Measurements from ENCODE around the gene KANK2. TPM values are rescaled to one million over a fixed set of nuclear protein-coding genes. Genes with fewer than 3 reads are reported as not detected.
A peak's percentile ranks its signal among the peaks of the same experiment; 100 is the strongest.

The KANK2 gene
- polyA plus RNA-seq, 1 of the 3 experiments (the other 2 are of a cell fraction) = 92.4 TPM

DNA sequence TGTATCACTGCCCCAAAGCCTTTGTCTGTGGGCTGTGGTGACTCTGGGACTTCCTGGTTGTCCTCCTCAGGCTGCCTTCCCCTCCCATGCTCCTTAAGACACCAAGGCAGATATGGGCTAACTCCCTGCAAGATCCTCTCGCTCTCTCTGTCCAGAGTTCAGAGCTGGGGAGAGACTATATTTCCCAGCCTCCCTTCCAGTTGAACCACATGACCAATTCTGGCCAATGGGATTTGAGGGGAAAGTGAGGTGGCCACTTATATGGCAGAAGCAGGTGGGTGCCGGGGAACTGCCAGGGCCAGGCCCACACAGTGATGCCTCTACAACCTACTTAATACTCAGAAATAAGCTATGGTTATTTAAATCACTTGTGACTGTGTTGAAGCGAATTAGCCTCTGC is 25.9 kb upstream of the KANK2 start:
- H3K27ac ChIP-seq (ENCODE audit: low read depth in 2 of 2, low read length in 1 of 2) = no peak overlapping the region
- ChIA-PET POLR2A (interaction anchor here (0.6 kb wide), 1 partner anchor 20 kb away, joined by 3 read pairs; no protein-coding TSS in a partner anchor), CTCF (interaction anchor here (0.7 to 1.2 kb wide), 3 partner anchors 19 to 97 kb away, joined by 3 to 4 read pairs (median 3); no protein-coding TSS in a partner anchor)
- H4K20me1 ChIP-seq (ENCODE audit: insufficient read depth) = no peaks in the 10 kb centered on the region
- H3K4me3 ChIP-seq (ENCODE audit: low read depth in 2 of 2, low read length in 1 of 2) = no peak overlapping the region
- H3K9ac ChIP-seq = no peak overlapping the region
- no peak overlapping the region for H2AFZ ChIP-seq (ENCODE audit: low read depth)
- H3F3A ChIP-seq (replicated peaks; ENCODE audit: insufficient read depth) = peaks cover 3% of the 10 kb centered on the region
- WGBS (ENCODE audit: low lambda C conversion rate) = 96% methylated on average over 3 of the region's 3 CpGs
- H3K4me1 ChIP-seq (ENCODE audit: control insufficient read depth in 1 of 2, insufficient read depth in 2 of 2, low read depth in 1 of 2, low read length in 1 of 2) = no peaks in the 10 kb centered on the region
- H3K4me2 ChIP-seq = no peak overlapping the region
- no peaks in the 10 kb centered on the region for H3K79me2 ChIP-seq (ENCODE audit: insufficient read depth)
- no peaks in the 10 kb centered on the region; the same call in 1 of the 2 replicates for H3K9me3 ChIP-seq
- peaks cover 5 to 25% of the 10 kb centered on the region in 2 experiments for H3K36me3 ChIP-seq (replicated peaks in 1 of 2; ENCODE audit: control insufficient read depth in 1 of 2, insufficient read depth in 2 of 2, low read length in 1 of 2)
- H3K27me3 ChIP-seq (ENCODE audit: insufficient read depth) = no peaks in the 10 kb centered on the region
- TF ChIP-seq TEAD4 (IDR thresholded peaks at IDR 0.05; ENCODE audit: borderline replicate concordance, insufficient read depth) (no peak), FOSL2 (IDR thresholded peaks at IDR 0.05; ENCODE audit: borderline replicate concordance, low read depth) (no peak), RCOR1 (IDR thresholded peaks at IDR 0.05; ENCODE audit: low read length) (no peak)
- TF ChIP-seq, protein P1, sequence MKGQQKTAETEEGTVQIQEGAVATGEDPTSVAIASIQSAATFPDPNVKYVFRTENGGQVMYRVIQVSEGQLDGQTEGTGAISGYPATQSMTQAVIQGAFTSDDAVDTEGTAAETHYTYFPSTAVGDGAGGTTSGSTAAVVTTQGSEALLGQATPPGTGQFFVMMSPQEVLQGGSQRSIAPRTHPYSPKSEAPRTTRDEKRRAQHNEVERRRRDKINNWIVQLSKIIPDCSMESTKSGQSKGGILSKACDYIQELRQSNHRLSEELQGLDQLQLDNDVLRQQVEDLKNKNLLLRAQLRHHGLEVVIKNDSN (IDR thresholded peaks at IDR 0.05; ENCODE audit: borderline replicate concordance, low read depth) = peak; percentile 28; the same call in 1 of the 2 replicates
- H3K9me2 ChIP-seq = no peaks in the 10 kb centered on the region
- DNase-seq = no peak

DNA sequence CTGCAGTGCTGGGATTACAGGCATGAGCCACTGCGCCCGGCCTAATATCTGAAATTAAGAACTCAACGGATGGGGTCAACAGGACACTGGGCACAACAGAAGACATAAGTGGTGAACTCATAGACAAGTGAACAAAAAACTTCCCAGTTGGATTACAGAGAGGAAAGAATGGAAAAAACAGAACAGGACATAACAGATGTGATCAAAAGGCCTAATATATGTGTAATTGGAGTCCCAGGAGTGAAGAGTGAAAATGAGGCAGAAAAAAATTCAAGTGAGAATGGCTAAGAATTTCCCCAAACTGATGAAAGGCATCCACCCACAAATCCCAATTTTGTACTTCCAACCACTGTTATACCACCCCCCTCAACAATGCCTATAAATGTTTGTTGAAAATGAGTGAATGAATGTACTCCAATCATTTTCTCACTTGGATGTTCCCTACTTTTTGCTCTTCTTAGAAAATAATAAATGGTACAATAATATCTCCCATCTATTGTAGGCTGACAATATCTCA is 23.8 kb upstream of the KANK2 start:
- H3K9me2 ChIP-seq = no peaks in the 10 kb centered on the region
- no peak overlapping the region for H3K4me3 ChIP-seq (ENCODE audit: low read depth in 2 of 2, low read length in 1 of 2)
- no peak overlapping the region for H2AFZ ChIP-seq (ENCODE audit: low read depth)
- no peak for DNase-seq
- no peaks in the 10 kb centered on the region for H3K27me3 ChIP-seq (ENCODE audit: insufficient read depth)
- H3F3A ChIP-seq (replicated peaks; ENCODE audit: insufficient read depth) = peaks cover 3% of the 10 kb centered on the region
- TF ChIP-seq, protein P2, sequence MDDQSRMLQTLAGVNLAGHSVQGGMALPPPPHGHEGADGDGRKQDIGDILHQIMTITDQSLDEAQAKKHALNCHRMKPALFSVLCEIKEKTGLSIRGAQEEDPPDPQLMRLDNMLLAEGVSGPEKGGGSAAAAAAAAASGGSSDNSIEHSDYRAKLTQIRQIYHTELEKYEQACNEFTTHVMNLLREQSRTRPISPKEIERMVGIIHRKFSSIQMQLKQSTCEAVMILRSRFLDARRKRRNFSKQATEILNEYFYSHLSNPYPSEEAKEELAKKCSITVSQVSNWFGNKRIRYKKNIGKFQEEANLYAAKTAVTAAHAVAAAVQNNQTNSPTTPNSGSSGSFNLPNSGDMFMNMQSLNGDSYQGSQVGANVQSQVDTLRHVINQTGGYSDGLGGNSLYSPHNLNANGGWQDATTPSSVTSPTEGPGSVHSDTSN (IDR thresholded peaks at IDR 0.05) = no peak
- TF ChIP-seq TAF1 (IDR thresholded peaks at IDR 0.05; ENCODE audit: borderline replicate concordance, low read depth, low read length) = no peak
- no peaks in the 10 kb centered on the region for H3K79me2 ChIP-seq (ENCODE audit: insufficient read depth)
- no peak overlapping the region for H3K27ac ChIP-seq (ENCODE audit: low read depth in 2 of 2, low read length in 1 of 2)
- H3K9ac ChIP-seq = no peak overlapping the region
- H3K4me1 ChIP-seq (ENCODE audit: control insufficient read depth in 1 of 2, insufficient read depth in 2 of 2, low read depth in 1 of 2, low read length in 1 of 2) = no peaks in the 10 kb centered on the region
- no peaks in the 10 kb centered on the region for H4K20me1 ChIP-seq (ENCODE audit: insufficient read depth)
- ChIA-PET CTCF (no interaction called here), POLR2A (no interaction called here)
- peaks cover 5 to 21% of the 10 kb centered on the region in 2 experiments for H3K36me3 ChIP-seq (replicated peaks in 1 of 2; ENCODE audit: control insufficient read depth in 1 of 2, insufficient read depth in 2 of 2, low read length in 1 of 2)
- WGBS (ENCODE audit: low lambda C conversion rate) = 97% methylated on average over 3 of the region's 3 CpGs
- no peaks in the 10 kb centered on the region; the same call in 1 of the 2 replicates for H3K9me3 ChIP-seq
- H3K4me2 ChIP-seq = no peak overlapping the region

DNA sequence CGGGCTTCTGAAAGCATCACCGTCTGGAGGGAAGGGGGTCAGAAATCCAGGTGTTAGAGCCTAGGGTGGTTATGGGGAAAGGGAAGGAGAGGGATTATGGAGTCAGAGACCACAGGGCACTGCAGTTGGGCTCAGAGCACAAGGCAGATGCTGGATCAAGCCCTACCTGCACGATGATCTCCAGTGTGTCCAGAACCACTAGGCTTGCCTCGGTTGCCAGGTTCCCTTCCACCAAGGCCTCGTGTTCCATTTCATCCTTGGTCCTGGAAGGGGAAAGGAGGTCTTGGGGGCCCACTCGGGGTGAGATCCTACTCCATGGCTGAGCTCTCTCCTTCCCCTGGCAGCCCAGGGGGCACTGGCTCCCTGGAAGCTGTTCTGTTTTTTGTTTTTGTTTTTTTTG is 17.0 kb upstream of the KANK2 start:
- Histone ChIP-seq H2AFZ (ENCODE audit: low read depth) (no peak overlapping the region), H3K79me2 (ENCODE audit: insufficient read depth) (no peaks in the 10 kb centered on the region), H3K36me3 (replicated peaks in 1 of 2; ENCODE audit: control insufficient read depth in 1 of 2, insufficient read depth in 2 of 2, low read length in 1 of 2) (no peaks in the 10 kb centered on the region), H3K27me3 (ENCODE audit: insufficient read depth) (no peaks in the 10 kb centered on the region), H3K9me2 (no peaks in the 10 kb centered on the region), H3K27ac (ENCODE audit: low read depth in 2 of 2, low read length in 1 of 2) (no peak overlapping the region), H3K4me3 (ENCODE audit: low read depth in 2 of 2, low read length in 1 of 2) (no peak overlapping the region), H4K20me1 (ENCODE audit: insufficient read depth) (peaks cover under 1% of the 10 kb centered on the region; the same call in 1 of the 2 replicates), H3K4me1 (ENCODE audit: control insufficient read depth in 1 of 2, insufficient read depth in 2 of 2, low read depth in 1 of 2, low read length in 1 of 2) (no peaks in the 10 kb centered on the region), H3K4me2 (no peak overlapping the region), H3F3A (replicated peaks; ENCODE audit: insufficient read depth) (peaks cover 28% of the 10 kb centered on the region), H3K9me3 (no peaks in the 10 kb centered on the region), H3K9ac (no peak overlapping the region)
- 83% methylated on average over 6 of the region's 6 CpGs for WGBS (ENCODE audit: low lambda C conversion rate)
- no peak for DNase-seq
- ChIA-PET CTCF (interaction anchor here (0.9 to 1.5 kb wide), 3 partner anchors 10 to 277 kb away, joined by 3 to 4 read pairs (median 3); no protein-coding TSS in a partner anchor), POLR2A (interaction anchor here (0.7 kb wide), 2 partner anchors 17 to 174 kb away, joined by 4 to 6 read pairs; no protein-coding TSS in a partner anchor)
- TF ChIP-seq NRF1 (IDR thresholded peaks at IDR 0.05; ENCODE audit: low read depth, low read length) = no peak
- TF ChIP-seq, protein P3, sequence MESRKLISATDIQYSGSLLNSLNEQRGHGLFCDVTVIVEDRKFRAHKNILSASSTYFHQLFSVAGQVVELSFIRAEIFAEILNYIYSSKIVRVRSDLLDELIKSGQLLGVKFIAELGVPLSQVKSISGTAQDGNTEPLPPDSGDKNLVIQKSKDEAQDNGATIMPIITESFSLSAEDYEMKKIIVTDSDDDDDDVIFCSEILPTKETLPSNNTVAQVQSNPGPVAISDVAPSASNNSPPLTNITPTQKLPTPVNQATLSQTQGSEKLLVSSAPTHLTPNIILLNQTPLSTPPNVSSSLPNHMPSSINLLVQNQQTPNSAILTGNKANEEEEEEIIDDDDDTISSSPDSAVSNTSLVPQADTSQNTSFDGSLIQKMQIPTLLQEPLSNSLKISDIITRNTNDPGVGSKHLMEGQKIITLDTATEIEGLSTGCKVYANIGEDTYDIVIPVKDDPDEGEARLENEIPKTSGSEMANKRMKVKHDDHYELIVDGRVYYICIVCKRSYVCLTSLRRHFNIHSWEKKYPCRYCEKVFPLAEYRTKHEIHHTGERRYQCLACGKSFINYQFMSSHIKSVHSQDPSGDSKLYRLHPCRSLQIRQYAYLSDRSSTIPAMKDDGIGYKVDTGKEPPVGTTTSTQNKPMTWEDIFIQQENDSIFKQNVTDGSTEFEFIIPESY (IDR thresholded peaks at IDR 0.05; ENCODE audit: borderline replicate concordance, low read depth) = no peak
- TF ChIP-seq, protein P4, sequence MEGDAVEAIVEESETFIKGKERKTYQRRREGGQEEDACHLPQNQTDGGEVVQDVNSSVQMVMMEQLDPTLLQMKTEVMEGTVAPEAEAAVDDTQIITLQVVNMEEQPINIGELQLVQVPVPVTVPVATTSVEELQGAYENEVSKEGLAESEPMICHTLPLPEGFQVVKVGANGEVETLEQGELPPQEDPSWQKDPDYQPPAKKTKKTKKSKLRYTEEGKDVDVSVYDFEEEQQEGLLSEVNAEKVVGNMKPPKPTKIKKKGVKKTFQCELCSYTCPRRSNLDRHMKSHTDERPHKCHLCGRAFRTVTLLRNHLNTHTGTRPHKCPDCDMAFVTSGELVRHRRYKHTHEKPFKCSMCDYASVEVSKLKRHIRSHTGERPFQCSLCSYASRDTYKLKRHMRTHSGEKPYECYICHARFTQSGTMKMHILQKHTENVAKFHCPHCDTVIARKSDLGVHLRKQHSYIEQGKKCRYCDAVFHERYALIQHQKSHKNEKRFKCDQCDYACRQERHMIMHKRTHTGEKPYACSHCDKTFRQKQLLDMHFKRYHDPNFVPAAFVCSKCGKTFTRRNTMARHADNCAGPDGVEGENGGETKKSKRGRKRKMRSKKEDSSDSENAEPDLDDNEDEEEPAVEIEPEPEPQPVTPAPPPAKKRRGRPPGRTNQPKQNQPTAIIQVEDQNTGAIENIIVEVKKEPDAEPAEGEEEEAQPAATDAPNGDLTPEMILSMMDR (IDR thresholded peaks at IDR 0.05) = no peak
- no peak for TF ChIP-seq CHD2 (IDR thresholded peaks at IDR 0.05; ENCODE audit: low read length, partially characterized antibody)
- TF ChIP-seq SIN3A (IDR thresholded peaks at IDR 0.05; ENCODE audit: borderline replicate concordance, low read depth, low read length) = no peak
- TF ChIP-seq ELF1 (IDR thresholded peaks at IDR 0.05) = no peak
- no peak for TF ChIP-seq RAD21 (IDR thresholded peaks at IDR 0.05; ENCODE audit: low read length)
- TF ChIP-seq EP300 (IDR thresholded peaks at IDR 0.05; ENCODE audit: borderline replicate concordance in 1 of 2, low read depth in 1 of 2, low read length in 1 of 2) = no peak
- no peak for TF ChIP-seq POLR2AphosphoS5 (IDR thresholded peaks at IDR 0.05; ENCODE audit: low read depth, low read length)
- TF ChIP-seq, protein P5, sequence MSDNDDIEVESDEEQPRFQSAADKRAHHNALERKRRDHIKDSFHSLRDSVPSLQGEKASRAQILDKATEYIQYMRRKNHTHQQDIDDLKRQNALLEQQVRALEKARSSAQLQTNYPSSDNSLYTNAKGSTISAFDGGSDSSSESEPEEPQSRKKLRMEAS (IDR thresholded peaks at IDR 0.05; ENCODE audit: low read depth) = no peak

All from SK-N-SH (cell line).